ENCODE data around the gene SETD1B.
"Not testable (repeated sequence)": the region's sequence is repeated elsewhere in the genome, so short reads cannot be mapped to it uniquely, and the experiment has no call there.

SETD1B gene

GRCh38 chr12:121825041-121825523 is 21.3 kb downstream of the SETD1B start:
- DNase-seq (ENCODE audit: low spot score) = no peak

DNA sequence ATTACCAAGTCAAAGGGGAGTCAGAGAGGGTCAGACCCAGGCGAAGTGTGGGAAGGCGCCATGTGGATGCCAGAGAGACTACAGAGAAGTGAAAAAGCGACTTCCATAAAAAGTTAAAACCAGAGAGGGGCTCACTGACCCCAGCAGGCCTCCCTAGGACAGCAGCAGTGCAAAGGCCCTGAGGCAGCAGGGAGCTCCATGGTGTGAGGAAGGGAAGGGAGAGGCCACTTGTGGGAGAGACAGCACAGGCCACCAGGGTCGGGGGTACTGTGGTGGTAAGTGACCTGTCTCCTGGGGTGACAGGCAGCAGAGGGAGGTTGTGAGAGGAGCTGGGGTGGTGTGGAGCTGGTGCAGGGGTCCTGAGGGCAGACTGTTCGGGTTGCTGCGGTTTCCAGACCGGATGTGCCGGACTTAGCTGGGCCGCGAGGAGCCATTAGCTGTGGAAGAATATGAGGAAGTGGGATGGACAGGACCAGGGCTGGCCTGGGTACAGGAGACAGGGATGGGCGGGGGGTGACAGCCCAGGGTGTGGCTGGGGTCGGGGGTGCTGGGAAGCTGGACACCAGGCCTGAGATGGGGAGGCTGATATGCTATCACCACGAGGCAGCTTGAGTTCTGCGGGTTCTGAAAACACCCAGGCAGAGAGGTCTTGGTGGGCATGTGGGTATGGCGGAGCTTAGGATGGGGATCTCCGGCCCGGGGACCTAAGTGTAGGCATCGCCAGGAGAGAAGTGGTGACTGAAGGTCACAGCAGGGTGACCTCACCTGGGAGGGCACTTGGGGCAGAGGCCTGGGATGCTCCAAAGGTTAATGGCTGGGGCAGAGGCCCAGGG is 22.7 kb downstream of the SETD1B start:
- no peak for DNase-seq (ENCODE audit: low spot score)

DNA sequence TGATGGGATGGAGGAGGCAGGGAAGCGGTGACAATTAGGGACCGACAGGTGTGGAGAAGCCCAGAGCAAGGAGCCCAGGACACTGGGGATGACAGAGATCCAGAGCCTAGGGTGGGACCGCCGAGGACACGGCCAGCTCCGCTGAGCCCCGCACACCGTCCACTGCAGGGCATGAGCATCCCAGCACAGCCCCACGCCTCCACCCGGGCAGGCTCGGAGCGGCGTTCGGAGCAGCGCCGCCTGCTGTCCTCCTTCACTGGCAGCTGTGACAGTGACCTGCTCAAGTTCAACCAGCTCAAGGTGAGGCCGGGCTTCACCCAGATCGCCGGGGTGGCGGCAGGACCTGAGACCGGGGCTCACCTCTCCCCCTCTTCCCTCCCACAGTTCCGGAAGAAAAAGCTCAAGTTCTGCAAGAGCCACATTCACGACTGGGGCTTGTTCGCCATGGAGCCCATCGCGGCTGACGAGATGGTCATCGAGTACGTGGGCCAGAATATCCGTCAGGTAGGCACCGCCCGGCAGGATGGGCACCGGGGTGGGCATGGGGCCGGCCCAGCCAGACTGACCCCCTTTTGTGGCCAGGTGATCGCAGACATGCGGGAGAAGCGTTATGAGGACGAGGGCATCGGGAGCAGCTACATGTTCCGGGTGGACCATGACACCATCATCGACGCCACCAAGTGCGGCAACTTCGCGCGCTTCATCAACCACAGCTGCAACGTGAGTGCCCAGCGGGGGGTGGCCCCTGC is 23.7 kb downstream of the SETD1B start:
- DNase-seq (ENCODE audit: low spot score) = no peak

GRCh38 chr12:121828306-121828705 is 24.5 kb downstream of the SETD1B start:
- no peak for DNase-seq (ENCODE audit: low spot score)

DNA sequence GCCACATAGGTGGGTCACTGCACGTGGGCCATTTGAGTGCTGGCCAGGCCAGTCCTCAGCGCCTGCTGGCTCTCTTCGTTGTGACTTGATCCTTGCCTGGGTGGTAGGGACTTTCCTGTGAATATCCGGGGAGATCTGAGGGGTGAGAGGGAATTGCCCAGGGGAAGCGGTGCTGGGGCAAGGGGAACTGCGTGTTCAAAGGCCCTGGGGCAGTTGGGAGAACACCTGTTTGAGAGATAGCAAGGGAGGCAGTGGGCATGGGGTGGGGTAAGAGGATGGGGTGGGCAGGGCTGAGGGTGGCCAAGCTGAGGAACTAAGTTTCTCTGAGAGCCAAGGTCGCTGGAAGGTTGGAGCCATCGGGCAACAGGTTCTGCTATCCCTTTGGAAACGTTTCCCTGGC is 25.0 kb downstream of the SETD1B start:
- no peak for DNase-seq (ENCODE audit: low spot score)

DNA sequence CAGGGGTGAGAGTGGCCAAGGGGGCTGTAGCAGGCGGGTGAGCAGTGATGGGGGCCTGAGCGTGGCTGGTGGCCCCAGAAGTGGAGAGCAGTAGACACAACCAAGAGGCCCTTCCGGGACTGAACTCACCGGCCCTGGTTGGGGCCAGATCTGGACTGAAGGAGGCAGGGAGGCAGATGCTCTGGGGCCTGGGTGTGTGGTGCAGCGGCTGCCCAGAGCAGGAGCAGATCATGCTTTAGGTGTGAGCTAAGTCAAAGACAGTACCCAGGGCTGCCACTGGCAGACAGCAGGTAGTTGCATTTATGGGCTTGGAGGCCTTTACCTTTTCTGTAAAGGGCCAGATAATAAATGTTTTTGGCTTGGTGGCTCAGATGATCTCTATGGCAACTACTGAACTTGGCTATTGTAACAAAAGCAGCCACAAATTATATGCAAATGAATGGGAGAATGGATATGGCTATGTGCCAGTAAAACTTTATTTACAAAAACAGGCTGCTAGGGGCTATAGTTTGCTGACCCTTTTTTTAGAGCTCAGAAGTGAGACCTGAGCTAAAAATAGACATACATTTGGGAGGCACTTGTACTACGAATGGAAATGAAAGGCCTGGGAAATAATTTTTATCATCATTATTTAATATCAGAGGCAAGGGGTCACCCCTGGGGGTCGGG is 25.6 kb downstream of the SETD1B start:
- no peak for DNase-seq (ENCODE audit: low spot score)

DNA sequence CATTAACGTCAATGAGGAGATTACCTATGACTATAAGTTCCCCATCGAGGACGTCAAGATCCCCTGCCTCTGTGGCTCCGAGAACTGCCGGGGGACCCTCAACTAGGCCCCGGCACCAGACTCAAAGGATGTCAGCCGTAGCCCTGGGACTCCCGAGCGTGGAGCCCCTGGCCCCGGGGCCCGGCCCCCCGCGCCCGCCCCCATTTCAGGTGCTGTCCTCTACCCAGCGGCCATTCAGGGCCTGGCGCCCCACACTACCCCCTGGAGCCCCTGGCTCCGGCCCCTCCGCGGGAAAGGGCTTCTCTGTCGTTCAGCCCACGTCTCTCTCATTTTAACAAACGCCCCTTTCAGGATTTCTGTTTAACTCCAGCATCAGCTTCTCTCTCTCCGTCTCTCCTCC is 26.3 kb downstream of the SETD1B start:
- DNase-seq (ENCODE audit: low spot score) = no peak

DNA sequence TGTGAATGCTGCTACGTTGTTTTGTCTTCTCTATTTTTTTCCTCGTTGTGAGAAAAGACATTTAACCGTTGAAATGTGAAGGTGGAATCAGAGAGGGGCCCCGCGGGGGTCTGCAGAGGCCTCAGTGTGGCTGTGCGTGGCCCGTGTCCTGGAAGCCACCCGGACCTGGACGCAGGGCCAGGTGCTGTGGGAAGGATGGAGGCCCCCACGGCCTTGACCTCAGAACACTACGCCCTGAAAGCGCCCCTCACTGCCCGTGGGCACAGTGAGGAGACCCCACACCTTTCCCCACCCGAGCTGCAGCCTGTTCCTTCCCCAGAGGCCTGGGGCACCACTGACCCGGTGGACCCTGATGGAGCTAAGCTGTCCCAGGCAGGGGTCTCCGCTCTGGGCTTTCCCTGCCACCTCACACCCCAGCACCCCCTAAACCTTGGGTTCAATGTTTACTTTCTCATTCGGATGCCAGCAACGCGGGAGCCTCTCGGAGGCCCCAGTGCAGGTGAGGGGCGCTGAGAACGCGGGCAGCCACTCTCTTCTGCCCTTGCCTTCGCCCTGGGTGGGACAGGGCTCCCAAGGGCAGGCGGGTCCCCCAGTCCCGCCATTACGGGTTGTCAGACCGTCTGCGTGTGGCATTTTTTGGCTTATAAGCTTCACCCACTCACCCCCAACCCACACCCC is 26.9 kb downstream of the SETD1B start:
- no peak for DNase-seq (ENCODE audit: low spot score)

DNA sequence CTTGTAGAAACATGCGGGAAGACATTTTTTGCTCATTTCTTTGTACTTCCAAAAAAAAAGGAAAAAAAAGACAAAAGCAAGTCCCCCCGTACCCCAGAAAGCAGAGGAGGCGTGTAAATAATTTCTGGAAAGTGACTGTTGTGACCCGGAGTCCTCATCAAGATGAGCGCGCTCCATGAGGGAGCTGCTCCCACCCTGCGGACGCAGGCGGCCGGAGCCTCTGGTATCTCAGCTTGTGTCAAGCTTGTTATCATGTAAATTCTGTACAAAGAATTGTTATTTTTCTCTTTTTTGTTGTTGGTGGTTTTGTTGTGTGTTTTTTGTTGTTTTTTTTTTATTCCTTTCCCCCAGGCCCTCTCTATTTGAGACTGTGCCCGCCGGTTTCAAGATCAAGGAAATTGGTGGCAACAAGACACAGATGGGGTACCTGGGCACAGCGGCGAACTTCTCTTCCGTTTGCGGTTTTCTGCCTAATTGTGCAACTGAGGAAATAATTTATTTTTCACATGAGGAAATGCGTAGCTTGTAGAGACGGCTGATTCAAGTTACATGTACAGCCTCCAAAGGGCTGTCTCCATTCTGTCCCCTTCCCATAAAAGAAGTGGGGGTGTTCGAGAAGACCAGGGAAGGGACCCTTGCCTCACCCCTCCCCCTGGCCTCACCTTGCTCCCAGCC is 27.9 kb downstream of the SETD1B start:
- DNase-seq (ENCODE audit: low spot score) = no peak

- DNase-seq (ENCODE audit: low spot score) = no peak
Measured at GRCh38 chr12:121837680-121838079, 33.9 kb downstream of the SETD1B start.

GRCh38 chr12:121838126-121838525 is 34.3 kb downstream of the SETD1B start:
- no peak for DNase-seq (ENCODE audit: low spot score)

GRCh38 chr12:121839106-121839992 is 35.5 kb downstream of the SETD1B start:
- DNase-seq (ENCODE audit: low spot score) = peak; percentile 100

DNA sequence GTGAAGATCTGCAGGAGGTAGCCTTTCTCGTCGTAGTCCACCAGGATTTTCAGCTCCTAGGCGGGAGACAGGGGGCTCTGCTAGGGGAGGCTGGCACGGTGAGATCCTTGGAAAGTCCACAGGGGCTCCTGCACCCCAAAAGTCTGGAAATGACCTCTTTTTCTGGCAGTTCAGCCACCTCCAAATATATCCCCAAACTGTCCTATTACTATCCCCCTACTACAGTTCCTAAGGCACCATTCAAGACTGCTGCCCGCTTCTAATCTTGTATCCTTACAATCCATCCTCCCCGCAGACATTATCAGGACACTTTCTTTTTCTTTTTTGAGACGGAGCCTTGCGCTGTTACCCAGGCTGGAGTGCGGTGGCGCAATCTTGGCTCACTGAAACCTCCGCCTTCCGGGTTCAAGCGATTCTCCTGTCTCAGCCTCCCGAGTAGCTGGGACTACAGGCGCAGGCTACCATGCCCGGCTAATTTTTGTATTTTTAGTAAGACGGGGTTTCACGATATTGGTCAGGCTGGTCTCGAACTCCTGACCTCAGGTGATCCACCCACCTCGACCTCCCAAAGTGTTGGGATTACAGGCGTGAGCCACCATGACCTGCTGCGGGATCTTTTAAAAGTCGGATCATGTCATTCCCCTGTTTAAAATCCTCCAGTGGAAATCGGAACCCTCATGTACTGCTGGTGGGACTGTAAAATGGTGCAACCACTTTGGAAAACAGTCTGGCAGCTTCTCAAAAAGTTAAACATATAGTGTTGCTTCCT is 36.4 kb downstream of the SETD1B start:
- no peak for DNase-seq (ENCODE audit: low spot score)

DNA sequence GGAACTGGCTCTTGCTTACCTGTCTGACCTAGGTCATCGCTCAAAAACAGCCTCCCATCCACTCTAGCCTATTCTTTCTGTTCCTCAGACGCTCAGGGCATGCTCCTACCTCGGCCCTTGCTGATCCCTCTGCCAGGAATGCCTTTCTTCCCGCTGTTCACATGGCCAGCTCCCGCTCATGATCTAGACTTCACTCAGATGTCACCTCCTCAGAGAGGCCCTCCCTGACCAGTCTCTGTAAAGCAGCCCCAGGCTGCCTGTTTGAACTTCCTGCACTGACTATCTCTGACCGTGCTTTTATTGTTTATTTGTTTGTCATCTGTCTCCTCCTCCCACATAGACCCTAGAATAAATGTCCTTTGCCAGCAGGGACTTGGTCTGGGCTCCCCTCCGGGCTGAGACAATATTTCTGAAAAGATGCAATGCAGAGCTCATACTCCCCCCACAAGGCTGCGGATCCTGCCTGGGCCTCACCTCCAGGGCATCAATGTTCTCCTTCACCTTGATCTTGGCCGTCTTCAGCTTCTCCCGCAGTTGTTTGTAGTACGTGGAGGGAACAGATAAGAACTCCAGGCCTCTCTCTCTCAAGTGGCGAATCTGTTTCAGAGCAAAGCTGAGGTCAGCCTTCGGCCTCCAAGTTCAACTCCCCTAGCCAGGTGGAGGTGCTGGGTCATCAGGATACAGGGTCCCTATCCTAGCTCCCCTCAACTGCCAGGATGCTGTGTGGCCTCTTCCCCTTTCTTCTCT is 39.6 kb downstream of the SETD1B start:
- DNase-seq (ENCODE audit: low spot score) = no peak

GRCh38 chr12:121845701-121846100 is 41.9 kb downstream of the SETD1B start:
- DNase-seq (ENCODE audit: low spot score) = no peak

GRCh38 chr12:121849211-121849610 is 45.4 kb downstream of the SETD1B start:
- DNase-seq (ENCODE audit: low spot score) = no peak

DNA sequence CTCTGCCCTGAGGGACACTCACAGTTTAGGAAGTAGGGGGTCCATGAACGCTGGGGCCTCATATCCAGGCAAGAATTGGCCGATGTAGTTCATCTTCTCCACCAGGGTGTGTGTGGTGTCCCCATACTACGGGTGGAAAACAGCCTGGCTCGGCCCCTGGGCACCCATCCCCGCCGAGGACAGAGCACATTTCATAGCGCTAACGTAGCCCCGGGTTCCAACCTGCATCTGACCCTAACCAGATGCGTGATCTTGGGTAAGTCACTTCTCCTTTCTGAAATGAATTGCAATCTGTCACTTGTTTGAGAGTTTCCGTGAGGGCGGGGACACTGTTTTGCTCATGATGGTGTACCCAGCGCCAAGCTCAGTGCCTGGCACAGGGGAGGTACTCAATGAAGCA is 45.9 kb downstream of the SETD1B start:
- no peak for DNase-seq (ENCODE audit: low spot score)

GRCh38 chr12:121852392-121852791 is 48.6 kb downstream of the SETD1B start:
- DNase-seq (ENCODE audit: low spot score) = not testable (repeated sequence)

All from GM03348 (cell line).